Activated CD4-positive, alpha-beta T cell treated with anti-CD3 and anti-CD28 coated beads for 4 hours (primary cell): ENCODE data around the gene ELOVL1.

Experiments
- DNase-seq, 2 donors: peaks; one replicate each; pipeline ENCODE4 v3.0.0-alpha.2; 2020

The ELOVL1 gene

DNA sequence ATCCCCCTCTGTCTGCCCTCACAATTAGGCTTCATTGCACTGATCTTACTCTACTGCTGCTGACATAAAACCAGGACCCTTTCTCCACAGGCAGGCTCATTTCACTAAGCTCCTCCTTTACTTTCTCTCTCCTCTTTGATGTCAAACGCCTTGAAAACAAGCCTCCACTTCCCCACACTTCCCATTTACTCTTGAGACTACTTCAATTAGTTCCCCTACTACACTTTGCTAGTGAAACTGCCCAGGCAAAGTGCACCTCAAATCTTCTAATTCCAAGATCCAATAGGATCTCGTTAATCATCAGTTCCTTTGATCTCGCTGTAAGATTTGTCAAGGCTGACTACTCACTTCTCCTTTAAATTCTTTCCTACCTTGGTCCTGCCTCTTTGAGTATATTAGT, 14.9 kb downstream of the ELOVL1 start:
- no peak for DNase-seq

DNA sequence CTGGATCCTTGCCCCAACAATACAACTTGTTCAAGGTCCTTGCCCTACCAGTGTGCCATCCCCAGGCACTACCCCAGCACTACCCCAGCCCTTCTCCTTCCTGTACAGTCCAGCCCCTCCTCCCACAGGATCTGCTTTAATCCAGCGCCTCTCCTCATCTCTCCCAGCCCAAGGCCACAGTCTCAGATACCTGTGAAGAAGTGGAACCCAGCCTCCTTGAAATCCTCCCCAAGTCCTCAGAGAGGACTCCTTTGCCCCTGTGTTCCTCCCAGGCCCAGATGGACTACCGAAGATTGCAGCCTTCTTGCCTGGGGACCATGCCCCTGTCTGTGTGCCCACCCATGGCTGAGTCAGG, 15.5 kb downstream of the ELOVL1 start:
- no peak for DNase-seq

DNA sequence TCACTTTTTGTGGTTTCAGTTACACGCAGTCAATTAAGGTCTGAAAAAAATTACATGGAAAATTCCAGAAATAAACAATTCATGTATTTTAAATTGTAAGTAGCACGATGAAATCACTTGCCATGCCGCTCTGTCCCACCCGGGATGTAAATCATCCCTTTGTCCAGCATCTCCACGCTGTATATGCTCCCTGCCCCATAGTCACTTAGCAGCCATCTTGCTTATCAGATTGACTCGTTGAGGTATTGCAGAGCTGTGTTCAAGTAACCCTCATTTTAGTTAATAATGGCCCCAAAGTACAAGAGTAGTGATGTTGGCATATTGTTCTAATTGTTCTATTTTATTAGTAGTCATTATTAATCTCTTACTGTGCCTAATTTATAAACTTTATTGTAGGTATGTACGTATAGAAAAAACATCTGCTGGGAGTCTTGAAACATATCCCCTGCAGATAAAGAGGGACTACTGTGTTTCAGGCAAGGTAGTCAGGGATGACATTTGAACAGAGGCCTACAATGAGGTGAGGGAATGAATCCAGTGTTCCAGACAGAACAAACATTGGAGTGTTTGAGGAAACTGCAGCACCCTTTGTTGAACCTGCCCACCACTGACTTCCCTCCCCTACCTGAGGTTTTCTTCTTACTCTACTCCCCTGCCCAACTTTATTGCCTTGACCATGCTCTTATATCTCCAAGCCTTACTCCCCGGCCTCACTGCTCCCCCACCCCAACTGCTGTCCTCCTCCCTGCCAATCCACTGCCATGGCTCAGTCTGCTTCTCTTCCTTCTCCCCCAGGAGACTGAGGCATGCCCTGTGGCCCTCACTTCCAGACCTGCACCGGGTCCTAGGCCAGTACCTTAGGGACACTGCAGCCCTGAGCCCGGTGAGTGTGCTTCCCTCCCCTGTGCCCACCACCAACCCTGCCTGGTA, 16.1 kb downstream of the ELOVL1 start:
- DNase-seq = no peak

DNA sequence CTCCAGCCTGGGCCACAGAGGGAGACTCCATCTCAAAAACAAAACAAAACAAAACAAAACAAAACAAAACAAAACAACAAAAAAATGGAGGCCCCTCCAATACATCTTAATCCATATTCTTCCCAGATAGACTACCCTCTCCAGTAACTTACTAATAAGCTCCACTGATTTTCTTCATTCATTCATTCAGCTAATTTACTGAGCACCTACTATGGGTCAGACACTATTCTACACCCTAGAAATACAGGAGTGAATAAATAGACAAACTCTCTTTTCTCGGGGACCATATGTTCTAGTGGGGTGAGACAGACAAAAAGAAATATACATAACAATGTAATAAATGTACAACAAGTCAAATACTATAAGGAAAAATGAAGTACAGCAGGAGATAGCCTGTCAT, 16.8 kb downstream of the ELOVL1 start:
- DNase-seq = no peak

DNA sequence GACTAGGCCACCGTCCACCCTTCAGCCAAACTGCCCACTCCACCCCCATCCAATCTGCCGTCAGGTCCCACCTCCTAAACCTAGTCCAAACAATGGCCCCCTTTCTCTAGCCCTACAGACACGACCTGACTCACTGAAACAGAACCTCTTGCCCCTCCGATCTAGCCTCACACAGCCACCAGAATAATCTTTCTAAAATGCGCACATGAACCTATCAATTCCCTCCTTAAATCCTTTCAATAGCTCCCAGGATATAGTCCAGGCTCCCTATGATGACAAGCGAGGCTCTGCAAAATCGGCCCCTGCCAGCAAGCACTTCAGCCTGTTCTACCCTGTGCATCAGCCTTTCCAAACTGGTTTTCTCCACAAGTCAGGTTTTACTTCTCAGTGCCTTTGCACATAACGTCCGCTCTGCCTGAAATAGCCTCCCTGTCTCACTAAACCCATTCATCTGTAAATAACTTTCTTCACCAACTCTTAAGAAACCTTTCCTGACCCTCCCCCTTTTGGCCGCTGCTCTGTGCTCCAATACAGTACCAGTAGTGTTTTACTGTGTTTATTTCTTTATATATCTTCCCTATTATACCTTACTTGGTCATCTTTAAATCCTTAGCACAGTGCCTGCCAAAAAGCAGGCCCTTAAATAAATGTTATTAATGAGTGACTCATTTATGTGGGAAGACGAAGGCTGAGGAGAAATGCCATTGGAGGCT, 18.1 kb downstream of the ELOVL1 start:
- DNase-seq = no peak

DNA sequence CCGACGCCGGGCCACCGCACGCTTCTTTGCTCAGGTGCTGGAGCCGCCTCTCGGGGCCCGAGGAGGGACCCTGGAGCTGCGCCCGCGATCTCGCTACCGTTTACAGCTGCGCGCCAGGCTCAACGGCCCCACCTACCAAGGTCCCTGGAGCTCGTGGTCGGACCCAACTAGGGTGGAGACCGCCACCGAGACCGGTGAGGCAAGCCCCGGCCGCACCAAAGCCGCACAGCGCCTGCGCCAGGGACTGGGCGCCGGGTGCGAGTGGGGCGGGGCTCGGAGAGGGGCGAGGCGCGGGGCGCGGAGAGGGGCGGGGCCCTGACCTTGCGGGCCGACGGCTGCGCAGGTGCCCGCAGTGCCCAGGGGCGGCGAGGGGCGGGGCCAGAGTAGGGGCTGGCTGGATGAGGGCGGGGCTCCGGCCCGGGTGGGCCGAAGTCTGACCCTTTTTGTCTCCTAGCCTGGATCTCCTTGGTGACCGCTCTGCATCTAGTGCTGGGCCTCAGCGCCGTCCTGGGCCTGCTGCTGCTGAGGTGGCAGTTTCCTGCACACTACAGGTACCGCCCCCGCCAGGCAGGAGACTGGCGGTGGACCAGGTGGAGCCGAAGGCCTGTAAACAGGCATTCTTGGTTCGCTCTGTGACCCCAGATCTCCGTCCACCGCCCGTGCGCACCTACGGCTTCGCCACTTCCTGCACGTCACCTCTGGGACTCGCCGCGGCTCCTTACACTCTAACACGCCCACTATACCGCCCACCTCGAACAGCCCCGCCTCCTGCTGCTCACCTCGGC, 18.8 kb downstream of the ELOVL1 start:
- DNase-seq = peak; percentile 43 to 48

DNA sequence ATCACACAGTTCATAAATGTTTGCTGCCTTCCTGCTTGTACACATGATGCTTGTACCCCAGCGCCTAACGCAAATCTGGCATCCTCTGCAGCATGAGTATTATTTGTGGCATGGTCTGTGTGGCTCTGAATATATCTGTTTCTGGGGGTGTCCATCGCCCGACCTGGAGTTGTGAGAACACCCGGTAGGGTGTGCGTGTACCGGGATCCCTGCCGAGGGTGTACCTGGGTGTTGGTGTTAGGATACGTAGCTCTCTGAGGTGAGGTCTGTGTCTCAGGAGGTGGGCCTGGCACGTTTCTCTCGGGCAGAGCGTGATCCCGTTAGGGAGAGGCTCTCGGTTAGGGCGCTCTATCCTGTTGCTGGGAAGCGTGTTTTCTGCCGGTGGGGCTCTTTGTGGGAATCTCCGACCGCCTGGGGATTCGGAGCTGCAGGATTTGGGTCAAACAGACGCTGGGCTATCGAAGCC, 19.4 kb downstream of the ELOVL1 start:
- DNase-seq = no peak

DNA sequence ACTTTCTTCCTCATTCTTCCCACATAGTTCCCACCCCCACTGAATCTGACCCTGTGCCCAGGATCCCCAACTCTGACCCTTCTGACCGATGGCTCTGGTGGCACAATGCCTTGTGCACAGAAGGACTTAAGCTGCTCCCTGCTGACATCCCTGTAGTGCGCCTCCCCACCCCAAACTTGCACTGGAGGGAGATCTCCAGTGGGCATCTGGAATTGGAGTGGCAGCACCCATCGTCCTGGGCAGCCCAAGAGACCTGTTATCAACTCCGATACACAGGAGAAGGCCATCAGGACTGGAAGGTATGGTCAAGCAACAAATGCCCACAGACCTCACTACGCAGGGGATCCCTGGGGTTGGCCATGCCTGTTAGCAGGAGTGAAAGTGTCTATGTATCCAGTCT, 21.2 kb downstream of the ELOVL1 start:
- DNase-seq = no peak

DNA sequence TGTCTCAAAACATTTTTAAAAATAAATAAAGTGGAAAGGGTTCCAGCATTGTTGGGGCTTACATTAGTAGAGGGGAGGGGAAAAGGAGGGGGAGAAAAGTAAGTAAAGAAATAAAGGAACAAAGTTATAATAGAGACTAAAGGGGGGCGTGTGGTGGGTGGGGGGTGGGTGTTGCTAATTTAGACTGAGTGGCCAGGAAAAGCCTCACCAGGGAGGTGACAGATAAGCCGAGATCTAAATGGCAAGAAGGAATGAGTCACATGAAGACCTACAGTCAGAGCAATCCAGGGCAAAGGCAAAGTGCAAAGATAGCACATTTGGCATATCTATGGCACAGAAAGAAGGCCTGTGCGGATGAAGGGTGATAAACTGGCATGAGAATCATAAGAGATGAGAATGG, 22.7 kb downstream of the ELOVL1 start:
- DNase-seq = no peak

DNA sequence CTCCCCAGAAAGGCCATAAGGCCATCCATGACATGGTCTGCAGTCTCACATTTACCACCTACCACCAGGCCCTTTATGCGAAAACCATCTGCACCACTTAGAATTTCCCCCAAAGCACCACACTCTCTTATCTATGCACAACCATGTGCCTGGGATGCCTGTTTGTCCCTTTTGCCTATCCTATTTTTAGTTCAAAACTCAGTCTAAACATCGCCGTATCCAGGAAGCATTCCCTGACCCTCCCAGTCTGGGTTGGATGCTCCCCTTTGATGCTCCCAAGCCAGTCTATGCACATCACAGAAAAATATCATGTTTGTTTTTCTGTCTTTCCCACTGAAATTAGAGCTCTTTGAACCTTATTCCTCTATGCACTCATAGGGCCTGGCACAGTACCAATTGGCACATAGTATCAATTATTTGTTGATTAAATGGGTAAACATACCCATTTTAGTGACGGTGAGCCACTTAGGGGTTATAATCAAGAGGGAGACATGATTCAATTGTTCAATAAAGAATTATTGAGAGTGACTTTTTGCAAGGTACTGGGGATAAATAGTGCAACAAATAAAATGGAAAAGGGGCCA, 23.5 kb downstream of the ELOVL1 start:
- DNase-seq = no peak

DNA sequence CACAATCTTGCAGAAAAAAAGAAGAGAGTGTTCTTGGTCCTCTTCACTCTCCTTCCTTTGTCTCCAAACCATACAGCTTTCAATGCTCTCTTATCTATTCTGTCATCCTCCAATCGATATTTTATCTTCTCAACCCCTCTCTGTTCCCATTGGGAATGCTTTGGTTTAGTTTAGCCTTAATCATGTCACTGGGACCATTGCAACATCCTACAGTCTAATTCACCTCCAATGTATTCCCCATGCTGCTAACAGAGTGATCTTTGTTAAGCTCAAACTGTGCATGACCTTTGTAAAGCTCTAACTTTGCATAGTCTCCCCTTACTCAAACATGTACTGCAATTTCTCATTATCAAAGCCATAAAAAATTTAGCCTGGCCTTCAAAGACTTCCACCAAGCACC, 27.3 kb downstream of the ELOVL1 start:
- no peak for DNase-seq

DNA sequence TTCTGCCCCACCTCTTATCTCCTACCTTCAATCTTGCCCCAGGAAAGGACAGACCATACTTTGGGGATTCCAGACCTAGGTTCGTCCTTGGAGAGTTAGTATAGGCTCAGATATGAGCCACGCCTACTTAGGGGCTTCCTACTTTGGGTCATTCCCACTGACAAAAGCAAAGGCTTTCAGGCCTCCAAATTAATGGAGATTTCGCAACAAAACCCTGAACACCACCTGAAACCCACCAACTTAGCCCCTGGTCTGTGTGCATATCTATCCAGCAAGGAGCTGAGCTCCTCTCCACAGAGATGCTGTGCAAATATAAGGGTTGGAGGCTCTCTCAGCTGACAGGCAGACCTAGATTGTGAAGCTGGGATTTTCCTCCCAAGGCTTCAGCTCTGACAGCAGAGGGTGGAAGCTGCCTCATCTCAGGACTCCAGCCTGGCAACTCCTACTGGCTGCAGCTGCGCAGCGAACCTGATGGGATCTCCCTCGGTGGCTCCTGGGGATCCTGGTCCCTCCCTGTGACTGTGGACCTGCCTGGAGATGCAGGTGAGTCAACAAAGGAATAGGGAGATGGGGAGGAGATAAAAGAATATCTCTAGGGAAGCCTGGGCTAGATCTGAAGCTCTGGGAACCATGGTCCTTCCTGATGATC, 28.1 kb downstream of the ELOVL1 start:
- no peak for DNase-seq

DNA sequence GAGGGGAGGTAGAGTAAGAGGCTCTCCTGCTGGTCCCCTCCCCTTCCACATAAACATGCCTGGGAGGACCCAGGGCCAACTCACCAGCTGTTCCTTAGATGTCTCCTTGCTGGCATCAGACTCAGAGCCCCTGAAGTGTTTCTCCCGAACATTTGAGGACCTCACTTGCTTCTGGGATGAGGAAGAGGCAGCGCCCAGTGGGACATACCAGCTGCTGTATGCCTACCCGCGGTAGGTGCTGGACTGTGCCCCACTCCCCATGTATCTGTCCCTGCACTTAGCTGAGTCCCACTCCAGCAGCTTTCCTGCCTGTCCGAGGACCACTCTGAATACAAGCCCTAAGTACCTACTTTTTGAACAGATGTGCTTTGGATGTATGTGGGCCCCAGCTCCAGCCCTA, 29.8 kb downstream of the ELOVL1 start:
- DNase-seq = no peak

DNA sequence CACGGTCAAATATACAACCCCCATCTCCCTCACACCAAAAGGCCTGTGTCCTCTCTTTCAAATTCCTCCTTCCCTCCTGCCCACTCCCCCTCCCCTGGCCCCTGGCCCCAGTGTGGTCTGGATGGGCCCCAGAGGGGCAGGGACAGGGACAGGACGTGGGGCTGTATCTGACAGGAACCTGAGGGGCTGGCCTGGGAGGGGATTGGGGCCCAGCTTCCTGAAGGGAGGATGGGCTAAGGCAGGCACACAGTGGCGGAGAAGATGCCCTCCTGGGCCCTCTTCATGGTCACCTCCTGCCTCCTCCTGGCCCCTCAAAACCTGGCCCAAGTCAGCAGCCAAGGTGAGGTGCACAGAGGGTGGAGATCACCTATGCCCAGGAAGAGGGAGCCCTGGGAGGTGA, 30.2 kb downstream of the ELOVL1 start, which contains the start of gene MPL:
Gene MPL (plus strand): TSS at position 231 of the 400 bp plus-strand sequence. CDS start 31 bp downstream, at position 262.
- no peak for DNase-seq

DNA sequence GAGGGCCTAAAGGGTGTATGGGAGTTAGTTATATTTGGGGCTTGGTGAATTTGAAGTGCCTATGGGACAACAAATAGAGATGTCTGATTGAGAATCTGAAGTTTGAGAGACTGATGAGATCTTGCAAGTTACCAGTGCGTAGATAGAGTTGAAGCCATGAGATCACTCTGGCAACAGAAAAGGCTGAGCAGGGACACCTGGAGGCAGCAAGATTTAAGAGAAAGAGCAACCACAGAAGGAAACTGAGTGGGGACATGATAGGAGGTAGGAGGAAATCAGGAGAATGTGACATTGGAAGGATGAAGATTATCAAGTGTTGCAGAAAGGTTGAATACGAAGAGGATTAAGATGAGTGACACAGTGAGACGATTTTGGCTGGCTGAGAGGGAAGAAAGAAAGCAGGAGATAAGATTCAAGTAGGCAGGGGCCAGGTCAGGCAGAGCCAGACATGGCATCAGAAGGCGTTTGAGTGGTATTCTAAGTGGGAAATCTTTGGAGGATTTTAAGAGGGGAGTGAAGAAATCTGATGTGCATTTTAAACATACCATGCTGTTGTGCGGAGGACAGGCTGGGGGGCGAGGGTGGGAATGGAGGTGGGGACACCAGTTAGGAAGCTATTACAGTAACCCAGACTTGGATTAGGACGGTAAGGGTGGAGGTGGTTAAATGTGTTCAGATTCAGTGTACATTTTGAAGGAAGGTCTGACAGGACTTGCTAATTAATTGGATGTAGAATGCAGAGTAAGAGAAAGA, 33.2 kb downstream of the ELOVL1 start:
- no peak for DNase-seq

DNA sequence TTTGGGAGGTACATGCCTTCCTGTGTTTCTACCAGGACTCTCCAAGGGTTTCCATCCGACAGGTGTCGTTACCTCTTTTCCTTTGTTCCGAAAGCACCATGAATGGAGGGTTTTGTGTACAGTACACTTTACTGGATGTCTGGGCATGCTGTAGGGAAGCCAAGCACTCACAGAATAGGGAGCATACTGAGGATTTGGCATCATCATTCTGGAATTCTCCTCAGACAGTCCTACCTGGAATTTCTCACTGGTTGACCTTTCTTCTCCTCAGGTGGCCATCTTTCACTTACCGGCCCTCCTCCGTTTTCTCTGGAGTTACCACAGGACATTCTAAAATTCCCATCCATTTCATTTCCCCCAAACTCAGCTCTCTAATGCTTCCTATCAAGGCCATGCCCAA, 36.1 kb downstream of the ELOVL1 start:
- DNase-seq = no peak

DNA sequence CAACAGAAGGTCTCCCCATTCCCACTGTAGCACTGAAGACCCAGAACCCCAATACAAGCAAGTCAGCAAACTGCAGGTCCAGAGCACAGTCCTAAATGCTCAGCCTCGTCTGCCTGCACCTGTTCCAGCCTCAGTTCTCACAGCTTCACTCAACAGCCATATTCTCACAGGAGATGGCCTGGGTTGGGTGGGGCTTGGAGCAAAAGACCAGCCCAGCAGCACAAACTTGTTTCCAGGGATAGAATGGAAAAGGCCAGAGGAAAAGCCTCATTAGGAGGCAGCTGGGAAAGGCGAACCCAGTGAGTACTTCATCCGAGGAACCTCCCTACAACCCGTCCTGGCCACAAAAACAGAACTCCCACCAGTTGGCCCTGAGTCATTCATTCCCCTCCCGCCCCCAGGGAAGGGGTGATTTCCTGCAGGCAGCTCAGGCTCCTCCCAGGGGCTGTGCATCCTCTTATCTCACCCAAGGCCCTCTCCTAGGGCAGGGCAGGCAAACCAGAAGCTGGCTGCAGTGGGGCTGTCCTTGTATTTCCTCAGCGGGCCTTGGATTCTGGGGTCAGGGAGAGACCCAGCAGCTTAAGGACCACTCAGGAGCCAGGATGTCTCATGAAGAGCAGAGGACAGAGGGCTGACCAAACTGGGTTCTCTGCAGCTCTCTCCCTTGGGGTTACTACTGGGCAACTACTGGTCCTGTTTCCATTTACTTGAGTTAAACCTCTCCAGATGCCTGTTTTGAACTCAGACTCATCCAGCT, 37.6 kb downstream of the ELOVL1 start:
- DNase-seq = peak; percentile 40 to 47

DNA sequence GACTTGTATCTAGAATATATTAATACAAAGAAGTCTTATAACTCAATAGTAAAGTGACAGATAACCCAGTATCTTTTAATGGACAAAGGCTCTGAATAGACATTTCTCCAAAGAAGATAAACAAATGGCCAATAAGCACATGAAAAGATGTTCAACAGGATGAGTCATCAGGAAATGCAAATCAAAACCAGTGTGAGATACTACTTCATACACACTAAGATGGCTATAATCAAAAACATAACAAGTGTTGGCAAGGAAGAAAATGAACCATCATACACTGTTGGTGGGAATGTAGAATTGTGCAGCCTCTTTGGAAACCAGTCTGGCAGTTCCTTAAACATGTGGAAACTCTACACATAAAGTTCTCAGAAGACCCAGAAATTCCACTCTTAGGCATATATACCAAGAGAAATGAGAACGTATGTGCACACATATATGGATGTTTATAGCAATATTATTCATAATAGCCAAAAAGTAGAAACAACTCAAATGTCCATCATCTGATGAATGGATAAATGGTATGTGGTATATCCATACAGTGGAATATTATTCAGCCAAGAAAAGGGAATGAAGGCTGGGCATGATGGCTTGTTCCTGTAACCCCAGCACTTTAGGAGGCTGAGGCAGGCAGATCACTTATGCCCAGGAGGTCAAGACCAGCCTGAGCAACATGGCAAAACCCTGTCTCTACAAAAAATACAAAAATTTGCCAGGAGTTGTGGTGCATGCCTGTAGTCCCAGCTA, 40.1 kb downstream of the ELOVL1 start:
- no peak for DNase-seq

DNA sequence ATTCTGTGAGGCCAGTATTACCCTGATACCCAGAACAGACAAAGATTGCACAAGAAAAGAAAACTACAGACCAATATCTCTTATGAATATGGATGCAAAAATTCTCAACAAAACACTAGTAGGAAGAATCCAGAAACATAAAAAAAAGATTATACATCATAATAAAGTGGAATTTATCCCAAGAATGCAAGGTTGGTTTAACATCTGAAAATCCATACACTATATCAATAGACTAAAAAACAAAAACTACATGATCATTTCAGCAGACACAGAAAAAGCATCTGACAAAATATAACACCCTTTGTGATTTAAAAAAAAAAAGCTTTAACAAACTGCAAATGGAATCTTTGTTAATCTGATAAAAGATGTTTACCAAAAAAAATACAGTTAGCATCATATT, 42.4 kb downstream of the ELOVL1 start:
- no peak for DNase-seq

DNA sequence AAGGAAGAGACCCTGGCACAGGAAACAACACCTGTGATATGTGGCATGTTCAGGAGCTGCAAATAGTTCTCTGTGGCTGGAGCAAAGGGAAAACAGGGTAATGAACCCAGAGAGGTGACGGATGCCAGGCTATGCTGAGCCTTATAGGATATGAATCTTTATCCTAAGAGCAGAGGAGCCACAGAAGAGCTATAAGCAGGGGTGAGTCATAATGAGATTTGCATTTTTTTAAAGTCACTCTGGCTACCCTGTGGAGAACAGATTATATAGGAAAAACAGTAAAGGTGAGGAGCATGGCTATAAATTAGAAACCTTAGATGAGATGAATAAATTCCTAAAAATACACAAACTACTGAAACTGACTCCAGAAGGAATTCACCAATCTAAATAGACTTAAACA, 43.0 kb downstream of the ELOVL1 start:
- no peak for DNase-seq
